ENCODE data around the gene ARL5A. TPM values are rescaled to one million over a fixed set of nuclear protein-coding genes. Genes with fewer than 3 reads are reported as not detected.
"Not testable (repeated sequence)": the region's sequence is repeated elsewhere in the genome, so short reads cannot be mapped to it uniquely, and the experiment has no call there.

The ARL5A gene, protein sequence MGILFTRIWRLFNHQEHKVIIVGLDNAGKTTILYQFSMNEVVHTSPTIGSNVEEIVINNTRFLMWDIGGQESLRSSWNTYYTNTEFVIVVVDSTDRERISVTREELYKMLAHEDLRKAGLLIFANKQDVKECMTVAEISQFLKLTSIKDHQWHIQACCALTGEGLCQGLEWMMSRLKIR
- 100 to 1,000 TPM in 1 of 2 donors, 10 to 100 TPM in 1; 44.1 to 133 TPM for total RNA-seq

GRCh38 chr2:151828143-151828889 is at the start of gene ARL5A:
ARL5A (minus strand) TSS chr2:151828421; CDS start chr2:151828176, 245 bp downstream.
- DNase-seq (ENCODE audit: low spot score) (peak; percentile 73), ATAC-seq (ENCODE audit: insufficient number of reproducible peaks, low FRiP score, low read depth) (peak; percentile 97)
- H3K27ac ChIP-seq = peak within 1 kb of the TSS; percentile 87
- H3K4me1 ChIP-seq (ENCODE audit: control insufficient read depth in 1 of 2, low read depth in 2 of 2) = peaks cover 27 to 32% of the 10 kb centered on the region in 2 donors
- no peaks in the 10 kb centered on the region for H3K36me3 ChIP-seq
- no peaks in the 10 kb centered on the region for H3K27me3 ChIP-seq (replicated peaks; ENCODE audit: insufficient read depth)
- H3K9me3 ChIP-seq = no peaks in the 10 kb centered on the region
- TF ChIP-seq, protein P1, sequence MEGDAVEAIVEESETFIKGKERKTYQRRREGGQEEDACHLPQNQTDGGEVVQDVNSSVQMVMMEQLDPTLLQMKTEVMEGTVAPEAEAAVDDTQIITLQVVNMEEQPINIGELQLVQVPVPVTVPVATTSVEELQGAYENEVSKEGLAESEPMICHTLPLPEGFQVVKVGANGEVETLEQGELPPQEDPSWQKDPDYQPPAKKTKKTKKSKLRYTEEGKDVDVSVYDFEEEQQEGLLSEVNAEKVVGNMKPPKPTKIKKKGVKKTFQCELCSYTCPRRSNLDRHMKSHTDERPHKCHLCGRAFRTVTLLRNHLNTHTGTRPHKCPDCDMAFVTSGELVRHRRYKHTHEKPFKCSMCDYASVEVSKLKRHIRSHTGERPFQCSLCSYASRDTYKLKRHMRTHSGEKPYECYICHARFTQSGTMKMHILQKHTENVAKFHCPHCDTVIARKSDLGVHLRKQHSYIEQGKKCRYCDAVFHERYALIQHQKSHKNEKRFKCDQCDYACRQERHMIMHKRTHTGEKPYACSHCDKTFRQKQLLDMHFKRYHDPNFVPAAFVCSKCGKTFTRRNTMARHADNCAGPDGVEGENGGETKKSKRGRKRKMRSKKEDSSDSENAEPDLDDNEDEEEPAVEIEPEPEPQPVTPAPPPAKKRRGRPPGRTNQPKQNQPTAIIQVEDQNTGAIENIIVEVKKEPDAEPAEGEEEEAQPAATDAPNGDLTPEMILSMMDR (IDR thresholded peaks at IDR 0.05) = no peak
- H3K4me3 ChIP-seq = peak within 1 kb of the TSS; percentile 90

DNA sequence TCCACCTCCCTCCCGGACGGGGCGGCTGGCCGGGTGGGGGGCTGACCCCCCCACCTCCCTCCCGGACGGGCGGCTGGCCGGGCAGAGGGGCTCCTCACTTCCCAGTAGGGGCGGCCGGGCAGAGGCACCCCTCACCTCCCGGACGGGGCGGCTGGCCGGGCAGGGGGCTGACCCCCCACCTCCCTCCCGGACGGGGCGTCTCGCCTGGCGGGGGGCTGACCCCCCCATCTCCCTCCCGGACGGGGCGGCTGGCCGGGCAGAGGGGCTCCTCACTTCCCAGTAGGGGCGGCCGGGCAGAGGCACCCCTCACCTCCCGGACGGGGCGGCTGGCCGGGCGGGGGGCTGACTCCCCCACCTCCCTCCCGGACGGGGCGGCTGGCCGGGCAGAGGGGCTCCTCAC is 47.4 kb upstream of the ARL5A start:
- H3K36me3 ChIP-seq; H3K9me3 ChIP-seq; H3K4me3 ChIP-seq; ATAC-seq (ENCODE audit: insufficient number of reproducible peaks, low FRiP score, low read depth); DNase-seq (ENCODE audit: low spot score); H3K27me3 ChIP-seq (replicated peaks; ENCODE audit: insufficient read depth): not testable (repeated sequence)
- Histone ChIP-seq H3K27ac (peak overlapping the region in 1 of 2 donors; percentile 1), H3K4me1 (ENCODE audit: control insufficient read depth in 1 of 2, low read depth in 2 of 2) (peaks cover 30 to 62% of the 10 kb centered on the region in 2 donors)

- Histone ChIP-seq H3K4me3 (peak overlapping the region; percentile 44), H3K36me3 (no peaks in the 10 kb centered on the region), H3K27me3 (replicated peaks; ENCODE audit: insufficient read depth) (no peaks in the 10 kb centered on the region), H3K4me1 (ENCODE audit: control insufficient read depth in 1 of 2, low read depth in 2 of 2) (peaks cover 12 to 45% of the 10 kb centered on the region in 2 donors), H3K27ac (peak overlapping the region; percentile 64 to 78), H3K9me3 (no peaks in the 10 kb centered on the region)
- TF ChIP-seq, protein P1 (IDR thresholded peaks at IDR 0.05) = no peak
- DNase-seq (ENCODE audit: low spot score) = no peak
- no peak for ATAC-seq (ENCODE audit: insufficient number of reproducible peaks, low FRiP score, low read depth)
These were observed 44.2 kb upstream of the ARL5A start for GRCh38 chr2:151872463-151872862.

DNA sequence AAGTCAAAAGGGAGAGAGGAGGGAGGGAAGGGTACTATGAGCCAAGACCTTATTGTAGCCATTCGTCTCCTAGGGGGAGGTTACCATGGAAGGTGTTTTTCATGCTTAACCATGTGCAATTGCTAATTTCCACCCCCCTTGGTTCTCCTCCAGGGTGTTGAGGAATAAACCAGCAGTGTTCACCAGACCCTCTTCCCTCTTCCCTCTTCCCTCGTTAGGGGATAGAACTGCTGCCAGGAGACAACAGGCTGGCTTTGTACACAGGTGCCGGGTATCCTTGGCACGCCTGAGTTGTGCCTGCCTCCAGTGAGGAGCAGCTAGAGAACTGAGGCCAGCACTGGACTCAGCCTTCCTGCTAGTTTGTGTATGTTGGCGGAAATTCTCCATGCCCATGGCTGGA is 41.1 kb upstream of the ARL5A start:
- H3K27ac ChIP-seq = no peak overlapping the region
- H3K36me3 ChIP-seq = no peaks in the 10 kb centered on the region
- no peaks in the 10 kb centered on the region for H3K27me3 ChIP-seq (replicated peaks; ENCODE audit: insufficient read depth)
- ATAC-seq (ENCODE audit: insufficient number of reproducible peaks, low FRiP score, low read depth) (no peak), DNase-seq (ENCODE audit: low spot score) (no peak)
- TF ChIP-seq, protein P1 (IDR thresholded peaks at IDR 0.05) = no peak
- peaks cover 12 to 36% of the 10 kb centered on the region in 2 donors for H3K4me1 ChIP-seq (ENCODE audit: control insufficient read depth in 1 of 2, low read depth in 2 of 2)
- no peak overlapping the region for H3K4me3 ChIP-seq
- no peaks in the 10 kb centered on the region for H3K9me3 ChIP-seq

GRCh38 chr2:151862700-151863099 is 34.5 kb upstream of the ARL5A start:
- Histone ChIP-seq H3K9me3 (no peaks in the 10 kb centered on the region), H3K27me3 (replicated peaks; ENCODE audit: insufficient read depth) (no peaks in the 10 kb centered on the region), H3K36me3 (no peaks in the 10 kb centered on the region), H3K4me3 (no peak overlapping the region), H3K4me1 (ENCODE audit: control insufficient read depth in 1 of 2, low read depth in 2 of 2) (peaks cover 0 to 4% of the 10 kb centered on the region in 2 donors), H3K27ac (no peak overlapping the region)
- DNase-seq (ENCODE audit: low spot score) = no peak
- no peak for ATAC-seq (ENCODE audit: insufficient number of reproducible peaks, low FRiP score, low read depth)
- TF ChIP-seq, protein P1 (IDR thresholded peaks at IDR 0.05) = no peak
